ENCODE data around the gene MTERF4.

- no peak for TF ChIP-seq CTCF (IDR thresholded peaks at IDR 0.05; ENCODE audit: poor library complexity, severe bottlenecking)
- TF ChIP-seq EZH2 (IDR thresholded peaks at IDR 0.05; ENCODE audit: borderline replicate concordance, insufficient read depth, low read length, poor library complexity, severe bottlenecking): no peak
- no peak for TF ChIP-seq TAF1 (IDR thresholded peaks at IDR 0.05; ENCODE audit: low read depth)
These were observed 27.8 kb downstream of the MTERF4 start for GRCh38 chr2:241074065-241074818.
